ENCODE results near the gene ZNF579.

ZNF579 gene

GRCh38 chr19:55563261-55563690 is 17.4 kb downstream of the ZNF579 start:
- no peak for DNase-seq

- DNase-seq: no peak
These were observed 21.0 kb downstream of the ZNF579 start for GRCh38 chr19:55559684-55560083.

- DNase-seq: no peak
These were observed 25.9 kb downstream of the ZNF579 start for GRCh38 chr19:55554741-55555152.

- no peak for DNase-seq
These were observed 26.3 kb downstream of the ZNF579 start for GRCh38 chr19:55554302-55554701.

DNA sequence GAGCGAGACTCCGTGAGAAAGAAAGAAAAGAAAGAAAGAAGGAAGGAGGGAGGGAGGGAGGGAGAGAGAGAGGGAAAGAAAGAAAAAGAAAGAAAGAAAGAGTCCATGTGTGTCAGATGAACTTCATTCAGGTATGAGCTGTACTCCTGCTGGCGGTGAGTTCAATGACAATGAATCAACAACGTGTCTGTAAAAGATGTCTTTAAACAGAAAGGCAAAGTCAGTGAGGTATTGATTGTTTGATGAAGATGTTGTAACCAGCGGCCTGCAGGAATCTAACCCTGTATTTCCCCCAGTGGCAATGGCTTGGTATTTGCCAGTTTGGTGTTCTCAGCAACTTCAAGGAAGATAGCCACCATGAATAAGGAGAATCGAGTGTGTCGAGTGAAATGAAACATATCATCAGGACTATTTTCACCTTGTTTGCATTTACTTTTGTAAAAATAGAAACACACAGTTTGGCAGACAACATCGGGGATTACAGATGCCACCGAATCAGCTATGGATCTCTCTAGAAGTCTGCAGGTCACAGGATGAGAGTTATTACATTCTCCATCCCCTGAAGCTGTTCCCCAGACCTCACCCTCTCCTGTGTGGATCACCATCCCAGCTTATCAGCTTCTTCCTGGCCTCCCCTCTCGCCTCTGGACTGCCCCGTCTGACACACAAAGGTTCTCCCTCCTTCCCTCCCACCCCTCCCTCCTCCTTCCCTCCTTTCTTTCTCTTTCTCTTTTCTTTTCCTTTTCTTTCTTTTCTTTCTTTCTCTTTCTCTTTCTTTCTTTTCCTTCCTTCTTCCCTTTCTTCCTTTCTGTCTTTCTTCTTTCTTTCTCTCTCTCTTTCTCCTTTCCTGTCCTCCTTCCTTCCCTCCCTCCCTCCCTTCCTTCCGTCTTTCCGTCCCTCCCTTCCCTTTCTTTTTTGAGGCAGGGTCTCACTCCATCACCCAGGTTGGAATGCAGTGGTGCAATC is 27.1 kb downstream of the ZNF579 start:
- no peak for DNase-seq

GRCh38 chr19:55552620-55553019 is 28.0 kb downstream of the ZNF579 start:
- DNase-seq: no peak

DNA sequence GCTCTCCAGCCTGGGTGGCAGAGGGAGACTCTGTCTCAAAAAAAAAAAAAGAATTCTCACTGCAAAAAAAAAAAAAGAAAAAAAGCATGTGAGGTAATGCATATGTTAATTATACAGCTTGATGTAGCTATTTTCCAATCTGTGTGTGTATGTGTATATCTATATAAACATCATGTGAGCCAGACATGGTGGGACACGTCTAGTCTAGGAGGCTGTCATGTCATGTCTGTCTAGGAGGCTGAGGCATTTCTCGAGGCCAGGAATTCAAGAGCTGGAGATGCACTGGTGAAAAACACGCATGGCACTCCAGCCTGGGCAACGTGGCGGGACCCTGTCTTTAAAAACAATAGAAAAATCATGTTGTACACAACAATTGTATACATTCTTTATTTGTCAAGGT is 28.4 kb downstream of the ZNF579 start:
- no peak for DNase-seq

- no peak for DNase-seq
These were observed 30.4 kb downstream of the ZNF579 start for GRCh38 chr19:55550321-55550650.

- no peak for DNase-seq
These were observed 30.9 kb downstream of the ZNF579 start for GRCh38 chr19:55549500-55550320.

DNA sequence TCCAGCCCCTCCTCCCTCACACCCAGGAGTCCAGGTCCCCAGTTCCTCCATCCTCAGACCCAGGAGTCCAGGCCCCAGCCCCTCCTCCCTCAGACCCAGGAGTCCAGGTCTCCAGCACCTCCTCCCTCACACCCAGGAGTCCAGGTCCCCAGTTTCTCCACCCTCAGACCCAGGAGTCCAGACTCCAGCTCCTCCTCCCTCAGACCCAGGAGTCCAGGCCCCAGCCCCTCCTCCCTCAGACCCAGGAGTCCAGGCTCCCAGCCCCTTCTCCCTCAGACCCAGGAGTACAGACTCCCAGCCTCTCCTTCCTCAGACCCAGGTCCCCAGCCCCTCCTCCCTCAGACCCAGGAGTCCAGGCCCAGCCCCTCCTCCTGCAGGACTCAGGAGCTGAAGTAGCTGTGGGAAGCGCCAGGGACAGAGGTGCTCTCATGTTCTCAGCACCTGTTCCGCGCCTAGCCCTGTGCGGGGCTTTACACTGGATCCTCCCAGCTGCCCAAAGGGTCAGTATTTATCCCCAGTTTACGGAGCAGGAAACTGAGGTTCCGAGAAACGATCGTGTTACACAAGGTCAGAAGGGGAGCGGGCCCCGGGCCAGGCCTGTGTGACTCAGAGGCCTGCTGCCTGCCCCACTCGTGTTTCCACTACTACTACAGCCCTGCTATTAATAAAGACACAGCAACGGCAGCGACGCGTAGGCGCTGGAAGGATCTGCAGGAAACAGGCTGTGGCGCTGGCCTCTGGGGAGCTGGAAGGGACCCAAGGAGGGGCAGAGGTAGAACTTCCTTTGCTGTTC is 33.6 kb downstream of the ZNF579 start:
- DNase-seq: no peak

DNA sequence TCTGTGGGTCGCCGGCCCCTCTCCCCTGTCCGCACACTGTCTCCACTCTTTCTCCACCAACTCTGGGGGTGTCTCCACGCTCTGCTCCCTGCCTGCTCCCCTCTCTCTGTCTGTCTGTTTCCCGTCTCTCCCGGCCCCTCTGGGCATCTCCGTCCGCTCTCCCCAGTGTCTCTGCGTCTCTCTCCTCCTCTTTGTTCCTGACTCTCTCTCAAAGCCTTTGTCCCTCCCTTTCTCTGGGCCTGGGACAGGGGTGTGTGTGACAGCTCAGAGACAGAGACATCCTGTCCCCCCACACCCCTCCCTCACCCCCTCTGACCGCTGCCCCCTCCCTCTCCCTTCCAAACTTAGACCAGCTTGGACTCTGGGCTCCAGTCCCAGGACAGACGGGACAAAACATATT is 34.6 kb downstream of the ZNF579 start:
- no peak for DNase-seq

DNA sequence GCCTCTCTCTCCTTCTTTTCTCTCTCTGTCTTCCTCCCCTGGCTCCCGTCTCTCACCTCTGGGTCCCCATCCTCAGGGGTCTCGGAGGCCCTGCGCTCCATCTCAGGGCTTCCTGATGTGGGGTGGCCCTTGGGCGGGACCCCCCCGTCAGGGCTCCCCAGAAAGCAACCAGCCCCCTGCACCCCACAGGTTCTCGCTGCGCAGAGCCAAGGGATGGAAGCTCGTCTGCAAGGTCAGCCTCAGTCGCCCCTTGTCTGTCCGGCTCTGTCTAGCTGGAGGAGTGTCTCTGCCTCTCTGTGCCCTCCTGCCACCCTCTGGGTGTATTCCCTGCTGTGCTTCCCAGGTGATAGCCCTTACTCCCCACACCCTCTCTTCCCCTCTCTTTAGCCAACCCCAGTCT is 35.2 kb downstream of the ZNF579 start, which contains the start of gene SBK3:
Gene SBK3, minus strand, starts transcription at position 101 of the 400 bp plus-strand sequence. Its CDS starts 0 bp downstream, at position 101.
- no peak for DNase-seq

GRCh38 chr19:55544776-55545439 is 35.7 kb downstream of the ZNF579 start:
- no peak for DNase-seq

- no peak for DNase-seq
These were observed 36.6 kb downstream of the ZNF579 start for GRCh38 chr19:55544014-55544413.

DNA sequence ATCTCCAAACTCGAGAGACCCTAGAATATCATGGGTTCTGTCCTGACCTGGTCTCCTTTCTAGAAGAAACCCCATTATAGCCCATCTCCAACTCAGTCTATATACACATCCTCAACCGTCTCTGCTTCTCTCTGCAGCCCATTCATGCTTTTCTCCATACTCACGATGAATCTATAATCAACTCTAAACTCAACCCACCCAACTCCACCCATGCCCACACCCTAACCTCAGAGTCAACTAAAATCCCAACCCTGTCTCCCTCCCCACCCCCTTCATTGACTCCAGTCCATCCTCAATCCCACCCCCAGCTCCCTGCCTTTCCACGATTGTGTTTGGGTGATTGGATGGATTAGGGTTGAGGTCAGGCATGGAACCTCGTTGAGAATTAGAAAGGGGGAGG is 37.1 kb downstream of the ZNF579 start:
- no peak for DNase-seq

- no peak for DNase-seq
These were observed 38.3 kb downstream of the ZNF579 start for GRCh38 chr19:55542292-55542855.

GRCh38 chr19:55541091-55541490 is 39.6 kb downstream of the ZNF579 start:
- DNase-seq: no peak

DNA sequence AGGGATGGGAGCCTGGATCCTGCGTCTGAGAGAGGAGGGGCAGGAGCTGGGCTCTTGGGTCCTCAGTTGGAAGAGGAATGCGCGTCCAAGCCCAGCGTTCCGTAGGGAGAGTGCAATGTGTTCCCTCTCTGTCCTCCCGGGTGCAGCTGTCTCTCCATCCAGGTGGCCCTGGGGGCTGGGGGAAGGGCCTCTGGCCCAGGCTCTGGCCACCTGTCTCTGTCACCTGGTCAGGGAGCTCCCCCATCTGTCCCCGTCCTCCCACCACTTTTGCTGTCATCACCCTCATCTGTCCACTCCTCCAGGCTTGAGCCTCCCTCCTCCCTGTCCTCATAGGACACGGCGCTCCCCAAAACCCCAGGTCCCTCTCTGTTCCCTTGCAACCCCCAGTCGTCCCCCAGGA is 40.0 kb downstream of the ZNF579 start:
- DNase-seq: no peak

GRCh38 chr19:55539090-55539984 is 41.3 kb downstream of the ZNF579 start:
- DNase-seq: no peak

GRCh38 chr19:55538132-55538531 is 42.5 kb downstream of the ZNF579 start:
- no peak for DNase-seq

GRCh38 chr19:55537741-55538111 is 42.9 kb downstream of the ZNF579 start:
- DNase-seq: no peak

All from GF-D8 (cell line).